CD4-positive, alpha-beta T cell treated with Interleukin-21 for 1 hour (primary cell): ENCODE results near the gene NGFR.
"Not testable (repeated sequence)": the region's sequence is repeated elsewhere in the genome, so short reads cannot be mapped to it uniquely, and the experiment has no call there.

ENCODE experiments used
- DNase-seq: peaks from one replicate; pipeline ENCODE4 v3.0.0-alpha.2; 2020

NGFR gene

DNA sequence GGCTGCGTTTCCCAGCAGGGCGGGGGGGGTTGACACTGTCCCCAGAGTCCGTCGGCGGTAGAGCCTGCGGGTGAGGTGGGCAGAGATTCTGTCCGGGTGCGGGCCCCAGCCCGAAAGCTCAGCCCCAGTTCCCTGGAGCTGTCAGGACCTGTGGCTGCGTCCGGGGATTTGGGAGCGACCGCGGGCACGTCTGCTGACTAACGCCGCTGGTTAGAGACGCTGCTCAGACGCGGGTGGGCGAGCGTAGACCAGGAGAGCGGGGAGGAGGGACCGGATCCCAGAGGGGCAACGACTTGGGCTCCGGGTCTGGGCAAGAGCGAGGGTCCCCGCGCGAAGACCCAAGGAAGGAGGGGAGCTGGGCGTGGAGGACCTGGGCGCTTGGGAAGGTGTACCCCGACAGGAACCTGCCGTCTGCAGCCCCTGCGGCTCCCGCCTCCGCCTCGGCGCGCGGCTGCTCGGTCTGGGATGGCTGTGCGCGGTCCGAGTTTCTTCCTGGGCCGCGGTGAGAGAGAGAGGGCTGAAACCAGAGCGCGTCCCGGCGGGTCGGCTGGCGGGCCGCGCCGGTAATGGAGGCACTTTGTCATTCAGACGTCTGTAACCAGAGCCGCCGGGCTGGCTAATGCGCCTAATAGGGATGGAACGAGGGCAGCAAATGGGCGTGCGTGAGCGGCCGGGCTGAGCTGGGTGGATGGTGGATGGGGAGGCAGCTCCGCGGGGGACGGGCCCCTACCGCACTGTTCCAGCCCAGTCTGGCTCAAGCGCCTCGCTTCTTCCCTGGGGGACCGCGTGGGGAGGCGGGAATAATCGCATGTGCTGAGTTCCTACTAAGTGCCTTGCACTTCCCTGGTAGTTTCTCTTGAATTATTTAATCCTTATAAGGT is 2.3 kb downstream of the NGFR start:
- no peak for DNase-seq

DNA sequence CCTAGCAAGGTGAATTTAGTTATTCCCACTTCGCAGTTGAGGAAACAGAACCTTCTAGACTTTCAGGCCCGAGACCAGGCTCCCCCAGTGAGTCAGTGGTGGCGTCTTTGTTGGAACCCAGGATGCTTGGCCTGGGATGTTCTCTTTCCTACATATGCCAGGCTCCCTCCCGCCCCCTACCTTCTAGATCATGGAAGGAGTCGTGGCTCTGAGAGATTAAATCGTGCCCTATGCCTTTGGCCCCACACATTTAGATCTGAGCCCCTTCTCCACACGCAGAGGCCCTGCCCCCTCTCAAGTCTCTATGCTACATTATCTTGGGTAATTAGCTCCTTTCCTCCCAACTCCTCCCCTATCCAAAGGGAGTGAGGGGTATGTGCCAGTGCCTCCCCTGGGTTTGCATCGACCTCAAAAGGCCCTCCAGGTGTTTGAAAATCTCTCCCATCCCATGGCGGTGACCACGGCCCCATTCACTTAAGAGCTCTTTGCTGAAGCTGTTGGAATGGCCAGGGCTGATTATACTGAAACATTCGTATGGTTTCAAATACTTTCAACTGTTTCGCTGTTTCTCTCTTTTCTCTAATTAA is 3.0 kb downstream of the NGFR start:
- no peak for DNase-seq

DNA sequence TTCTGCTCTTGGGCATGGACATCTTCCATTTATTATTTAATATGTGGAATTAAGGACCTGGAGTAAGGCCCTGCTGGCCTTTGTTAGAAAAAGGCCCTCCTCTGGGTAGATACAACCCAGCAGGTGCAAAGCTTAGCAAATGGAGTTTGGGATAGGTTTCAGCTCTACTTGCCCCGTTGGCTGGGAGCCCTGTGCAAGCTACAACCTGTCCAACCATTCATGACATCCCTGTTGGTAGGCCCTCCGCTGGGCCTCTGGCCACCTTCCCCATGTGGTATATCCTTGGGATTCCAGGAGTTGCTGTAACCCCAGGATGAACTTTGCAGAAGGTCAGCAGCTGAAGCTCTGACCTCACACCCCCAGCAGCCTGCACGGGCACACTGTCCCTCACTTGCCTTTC is 6.4 kb downstream of the NGFR start:
- DNase-seq = no peak

DNA sequence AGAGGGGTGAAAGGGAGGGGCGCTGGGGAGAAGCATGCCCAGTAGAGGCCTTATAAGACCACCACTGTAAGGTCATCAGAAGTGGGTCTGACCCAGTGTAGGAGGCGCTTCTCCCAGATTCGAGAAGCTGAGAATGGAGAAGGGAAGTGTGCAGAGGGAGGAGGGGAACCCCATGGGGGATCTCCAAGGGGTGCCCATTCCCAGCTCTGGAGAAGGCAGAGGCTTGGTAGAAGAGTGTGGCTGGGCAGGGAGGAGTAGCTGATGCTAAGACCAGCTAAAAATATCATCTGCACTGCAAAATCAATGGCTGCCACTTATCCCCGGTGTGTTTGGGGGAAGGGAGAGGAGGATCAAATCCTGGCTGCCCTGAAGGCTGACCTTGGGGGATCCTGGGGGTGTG is 7.2 kb downstream of the NGFR start:
- no peak for DNase-seq

DNA sequence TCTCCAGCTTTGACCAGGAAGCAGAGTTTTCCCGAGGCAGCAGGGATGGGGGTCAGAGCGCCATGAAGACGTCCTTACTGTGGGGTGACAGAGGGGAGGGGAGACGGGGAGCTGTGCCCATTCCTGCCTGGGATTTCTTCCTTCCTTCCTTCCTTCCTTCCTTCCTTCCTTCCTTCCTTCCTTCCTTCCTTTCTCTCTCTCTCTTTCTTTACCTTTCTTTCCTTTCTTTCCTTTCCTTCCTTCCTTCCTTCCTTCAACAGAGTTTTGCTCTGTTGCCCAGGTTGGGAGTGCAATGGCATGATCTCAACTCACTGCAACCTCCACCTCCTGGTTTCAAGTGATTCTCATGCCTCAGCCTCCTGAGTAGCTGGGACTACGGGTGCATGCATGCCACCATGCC is 7.6 kb downstream of the NGFR start:
- not testable (repeated sequence) for DNase-seq

DNA sequence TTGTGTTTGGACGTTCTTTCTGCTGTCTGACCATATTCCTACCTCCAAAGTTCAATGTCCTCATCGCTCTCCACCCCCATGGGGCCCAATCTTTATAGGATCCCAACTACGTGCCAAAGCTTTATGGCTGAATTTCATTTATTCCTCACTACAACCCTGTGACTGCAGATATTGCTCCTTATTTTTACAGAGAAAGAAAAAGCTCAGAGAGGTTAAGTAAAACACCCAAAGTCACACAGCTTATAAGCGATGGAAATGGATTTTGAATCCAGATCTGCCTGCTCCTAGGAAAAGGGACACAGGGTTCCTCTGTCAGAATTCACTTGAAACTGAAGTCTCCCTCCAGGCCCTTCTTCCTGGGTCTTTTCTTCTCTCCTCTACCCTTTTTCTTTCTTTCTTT is 9.3 kb downstream of the NGFR start:
- DNase-seq = no peak

DNA sequence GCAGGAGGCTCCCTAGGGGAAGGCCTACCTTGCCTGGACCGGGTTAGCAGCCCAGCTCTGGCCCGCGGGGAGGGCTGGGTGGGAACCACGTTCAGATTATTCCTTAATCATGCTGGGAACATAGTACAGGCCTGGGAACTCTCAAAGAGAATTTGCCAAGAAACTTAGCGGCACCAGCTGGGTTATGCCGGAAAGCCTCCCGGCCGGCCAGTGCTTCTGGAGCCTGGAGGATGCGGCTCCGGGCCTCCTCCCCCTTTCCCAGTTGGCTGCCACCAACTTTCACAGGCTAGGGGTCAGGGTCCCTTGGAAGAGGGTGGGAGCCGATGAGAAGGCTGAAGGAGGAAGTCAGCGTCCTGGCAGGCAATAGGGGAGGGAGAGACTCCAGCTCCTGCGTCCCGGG is 10.8 kb downstream of the NGFR start:
- no peak for DNase-seq

DNA sequence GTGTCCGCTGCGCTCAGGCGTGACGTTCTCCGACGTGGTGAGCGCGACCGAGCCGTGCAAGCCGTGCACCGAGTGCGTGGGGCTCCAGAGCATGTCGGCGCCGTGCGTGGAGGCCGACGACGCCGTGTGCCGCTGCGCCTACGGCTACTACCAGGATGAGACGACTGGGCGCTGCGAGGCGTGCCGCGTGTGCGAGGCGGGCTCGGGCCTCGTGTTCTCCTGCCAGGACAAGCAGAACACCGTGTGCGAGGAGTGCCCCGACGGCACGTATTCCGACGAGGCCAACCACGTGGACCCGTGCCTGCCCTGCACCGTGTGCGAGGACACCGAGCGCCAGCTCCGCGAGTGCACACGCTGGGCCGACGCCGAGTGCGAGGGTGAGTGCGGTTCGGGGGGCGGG is 11.2 kb downstream of the NGFR start:
- DNase-seq = no peak

DNA sequence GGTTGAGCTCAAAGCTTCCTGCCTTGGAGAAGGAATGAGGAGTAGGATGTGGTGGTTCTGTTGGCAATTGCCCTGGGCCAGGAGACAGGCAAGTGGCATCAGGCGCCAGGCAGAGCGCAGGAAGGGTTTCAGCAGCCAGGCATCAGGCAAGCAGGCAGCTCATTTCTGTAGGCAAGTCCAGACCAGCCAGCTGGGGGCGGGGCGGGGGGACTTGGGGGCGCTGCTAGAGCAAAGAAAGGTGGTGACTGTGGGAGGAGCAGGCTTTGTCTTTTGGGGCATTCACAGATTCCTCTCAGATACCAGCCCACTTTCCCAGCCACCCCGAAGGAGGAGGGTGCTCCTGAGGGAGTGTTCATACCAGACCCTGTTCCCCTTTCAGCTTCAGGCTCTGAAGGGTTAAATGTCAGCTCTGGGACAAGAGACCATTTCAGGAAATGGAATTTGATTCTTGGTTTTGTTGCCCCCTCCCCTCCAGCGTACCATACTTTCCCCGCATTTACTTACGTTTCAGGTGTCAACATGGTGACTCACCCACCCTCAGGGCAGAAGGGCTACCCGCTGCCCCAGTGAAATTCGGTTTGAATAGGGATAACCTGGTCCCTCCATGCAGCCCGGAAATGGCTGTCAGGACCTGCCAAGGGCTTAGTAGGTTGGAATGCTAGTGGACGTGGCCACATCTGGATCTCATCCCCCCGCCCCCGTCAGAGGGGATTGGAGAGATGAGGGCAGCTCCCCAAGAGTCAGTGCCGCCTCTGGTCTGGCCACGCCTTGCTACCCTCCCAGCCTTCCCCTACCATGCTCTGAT is 13.2 kb downstream of the NGFR start:
- DNase-seq = no peak

DNA sequence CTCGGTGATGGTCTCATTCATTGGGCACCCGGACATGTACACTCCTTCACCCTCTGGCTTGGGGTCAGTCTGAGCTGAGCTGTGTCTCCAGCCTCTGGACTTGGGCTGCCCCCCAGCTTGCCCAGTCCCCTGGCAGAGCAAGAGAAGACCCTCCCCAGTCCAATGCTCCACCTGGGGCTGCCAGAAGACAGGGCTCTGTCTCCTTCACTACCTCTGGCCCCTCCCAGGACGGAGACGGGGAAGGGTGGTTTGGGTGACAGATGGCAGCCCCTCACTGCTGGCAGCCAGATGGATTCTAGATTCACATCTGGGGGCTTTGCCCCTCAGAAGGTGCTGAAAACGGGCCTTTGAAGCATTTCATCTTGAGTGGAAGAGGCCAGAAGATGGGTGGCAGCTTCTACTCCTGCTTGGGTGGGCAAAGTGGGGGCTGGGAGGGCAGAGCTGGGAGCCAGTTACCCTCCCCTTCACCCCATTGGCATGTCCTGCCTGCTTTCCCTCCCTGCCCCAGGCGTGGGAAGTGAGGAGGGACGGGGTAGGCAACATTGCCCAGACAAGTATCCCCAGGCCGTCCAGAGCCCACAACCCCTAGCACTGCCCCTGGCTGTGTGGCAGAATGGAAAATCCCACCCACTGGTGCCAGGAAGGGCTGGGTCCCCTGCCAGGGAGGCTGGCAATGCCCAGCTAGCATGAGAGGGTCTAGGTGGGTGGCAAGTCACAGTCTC is 13.9 kb downstream of the NGFR start:
- no peak for DNase-seq

DNA sequence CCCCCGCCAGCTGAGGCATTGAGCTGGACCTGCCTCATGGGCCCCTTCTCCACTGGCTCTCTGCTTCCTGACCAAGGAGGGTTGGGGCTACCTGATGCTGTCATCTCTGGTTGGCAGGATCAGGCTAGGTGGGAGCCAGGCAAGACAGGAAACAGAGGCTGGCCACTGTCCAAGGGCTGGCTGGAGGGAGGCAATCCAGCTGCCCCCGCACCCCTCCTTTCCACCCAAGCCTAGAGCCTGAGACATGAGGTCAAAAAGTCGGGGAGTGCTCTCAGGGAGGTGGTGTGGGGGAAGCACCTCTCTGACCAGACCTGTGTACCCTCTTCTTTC is 14.5 kb downstream of the NGFR start:
- DNase-seq = no peak

DNA sequence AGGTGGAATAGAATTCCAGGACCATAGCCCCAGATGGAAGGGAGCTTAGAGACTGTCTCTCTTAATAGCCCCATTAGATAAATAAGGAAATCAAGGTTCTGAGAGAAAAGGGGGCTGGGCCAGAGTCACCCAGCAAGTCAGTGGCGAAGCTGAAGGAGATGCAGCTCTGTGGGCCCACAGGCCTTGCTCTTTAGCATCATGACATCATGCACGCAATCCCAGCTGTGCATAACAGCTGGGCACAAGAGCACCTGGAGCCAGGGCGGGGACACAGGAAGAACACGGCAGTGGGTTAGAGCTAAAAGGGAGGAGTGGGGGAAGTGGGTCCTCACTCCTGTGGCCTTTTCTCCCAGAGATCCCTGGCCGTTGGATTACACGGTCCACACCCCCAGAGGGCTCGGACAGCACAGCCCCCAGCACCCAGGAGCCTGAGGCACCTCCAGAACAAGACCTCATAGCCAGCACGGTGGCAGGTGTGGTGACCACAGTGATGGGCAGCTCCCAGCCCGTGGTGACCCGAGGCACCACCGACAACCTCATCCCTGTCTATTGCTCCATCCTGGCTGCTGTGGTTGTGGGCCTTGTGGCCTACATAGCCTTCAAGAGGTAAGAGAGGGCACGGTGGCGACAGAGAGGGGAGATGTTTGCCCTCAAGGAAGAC is 15.1 kb downstream of the NGFR start:
- no peak for DNase-seq

DNA sequence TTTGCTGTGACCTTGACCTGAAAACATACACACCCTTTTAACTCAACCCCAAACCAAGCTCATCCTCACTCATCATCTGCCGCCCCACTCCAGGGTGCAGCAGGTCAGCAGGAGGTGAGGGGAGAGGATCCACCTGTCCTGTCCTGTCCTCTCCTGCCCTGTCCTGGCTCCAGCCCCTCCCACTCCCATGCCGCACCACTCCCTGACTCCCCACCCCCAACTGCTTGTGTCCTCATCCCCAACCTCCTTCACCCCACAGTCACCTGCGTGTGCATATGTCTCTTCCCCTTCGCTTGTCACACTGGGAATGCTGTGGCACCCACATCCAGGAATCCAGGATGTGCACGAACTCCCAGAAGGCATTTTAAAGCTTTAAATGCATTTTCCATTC is 15.6 kb downstream of the NGFR start:
- DNase-seq = no peak

DNA sequence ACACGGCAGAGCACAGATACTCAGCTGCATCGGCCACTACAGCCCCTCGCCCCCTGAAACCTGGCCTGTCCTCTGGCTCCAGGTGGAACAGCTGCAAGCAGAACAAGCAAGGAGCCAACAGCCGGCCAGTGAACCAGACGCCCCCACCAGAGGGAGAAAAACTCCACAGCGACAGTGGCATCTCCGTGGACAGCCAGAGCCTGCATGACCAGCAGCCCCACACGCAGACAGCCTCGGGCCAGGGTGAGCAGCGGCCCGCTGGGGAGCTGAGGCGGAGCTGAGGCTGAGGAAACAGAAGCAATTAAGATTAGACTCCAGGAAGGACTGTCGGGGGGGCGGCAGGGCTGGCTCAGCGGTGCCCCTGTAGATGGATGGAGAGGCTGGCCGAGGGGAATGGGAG is 16.7 kb downstream of the NGFR start:
- no peak for DNase-seq

DNA sequence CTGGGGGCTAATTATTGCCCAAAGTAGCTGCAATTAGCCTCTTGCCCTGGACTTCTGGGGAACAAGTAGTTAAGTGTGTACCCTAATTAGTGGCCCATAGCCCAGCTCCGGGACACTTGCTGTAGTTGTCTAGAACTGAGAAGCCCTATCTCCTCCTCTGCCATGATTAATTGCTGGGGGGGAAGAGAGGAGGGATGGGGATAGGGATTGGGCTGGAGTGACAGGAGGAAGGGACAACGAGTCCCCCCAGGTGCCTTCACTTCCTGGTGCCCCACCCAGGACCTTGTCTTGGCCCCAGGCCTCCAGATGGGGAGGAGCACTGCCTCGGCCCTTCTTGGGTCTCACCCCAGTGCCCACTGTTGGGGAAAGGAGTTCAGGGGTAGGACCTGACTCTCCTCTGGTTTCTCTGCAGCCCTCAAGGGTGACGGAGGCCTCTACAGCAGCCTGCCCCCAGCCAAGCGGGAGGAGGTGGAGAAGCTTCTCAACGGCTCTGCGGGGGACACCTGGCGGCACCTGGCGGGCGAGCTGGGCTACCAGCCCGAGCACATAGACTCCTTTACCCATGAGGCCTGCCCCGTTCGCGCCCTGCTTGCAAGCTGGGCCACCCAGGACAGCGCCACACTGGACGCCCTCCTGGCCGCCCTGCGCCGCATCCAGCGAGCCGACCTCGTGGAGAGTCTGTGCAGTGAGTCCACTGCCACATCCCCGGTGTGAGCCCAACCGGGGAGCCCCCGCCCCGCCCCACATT is 17.4 kb downstream of the NGFR start:
- DNase-seq = no peak

DNA sequence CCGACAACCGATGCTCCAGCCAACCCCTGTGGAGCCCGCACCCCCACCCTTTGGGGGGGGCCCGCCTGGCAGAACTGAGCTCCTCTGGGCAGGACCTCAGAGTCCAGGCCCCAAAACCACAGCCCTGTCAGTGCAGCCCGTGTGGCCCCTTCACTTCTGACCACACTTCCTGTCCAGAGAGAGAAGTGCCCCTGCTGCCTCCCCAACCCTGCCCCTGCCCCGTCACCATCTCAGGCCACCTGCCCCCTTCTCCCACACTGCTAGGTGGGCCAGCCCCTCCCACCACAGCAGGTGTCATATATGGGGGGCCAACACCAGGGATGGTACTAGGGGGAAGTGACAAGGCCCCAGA is 17.9 kb downstream of the NGFR start:
- no peak for DNase-seq

DNA sequence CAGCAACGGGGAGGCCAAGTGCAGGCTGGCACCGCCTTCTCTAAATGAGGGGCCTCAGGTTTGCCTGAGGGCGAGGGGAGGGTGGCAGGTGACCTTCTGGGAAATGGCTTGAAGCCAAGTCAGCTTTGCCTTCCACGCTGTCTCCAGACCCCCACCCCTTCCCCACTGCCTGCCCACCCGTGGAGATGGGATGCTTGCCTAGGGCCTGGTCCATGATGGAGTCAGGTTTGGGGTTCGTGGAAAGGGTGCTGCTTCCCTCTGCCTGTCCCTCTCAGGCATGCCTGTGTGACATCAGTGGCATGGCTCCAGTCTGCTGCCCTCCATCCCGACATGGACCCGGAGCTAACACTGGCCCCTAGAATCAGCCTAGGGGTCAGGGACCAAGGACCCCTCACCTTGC is 18.5 kb downstream of the NGFR start:
- no peak for DNase-seq

DNA sequence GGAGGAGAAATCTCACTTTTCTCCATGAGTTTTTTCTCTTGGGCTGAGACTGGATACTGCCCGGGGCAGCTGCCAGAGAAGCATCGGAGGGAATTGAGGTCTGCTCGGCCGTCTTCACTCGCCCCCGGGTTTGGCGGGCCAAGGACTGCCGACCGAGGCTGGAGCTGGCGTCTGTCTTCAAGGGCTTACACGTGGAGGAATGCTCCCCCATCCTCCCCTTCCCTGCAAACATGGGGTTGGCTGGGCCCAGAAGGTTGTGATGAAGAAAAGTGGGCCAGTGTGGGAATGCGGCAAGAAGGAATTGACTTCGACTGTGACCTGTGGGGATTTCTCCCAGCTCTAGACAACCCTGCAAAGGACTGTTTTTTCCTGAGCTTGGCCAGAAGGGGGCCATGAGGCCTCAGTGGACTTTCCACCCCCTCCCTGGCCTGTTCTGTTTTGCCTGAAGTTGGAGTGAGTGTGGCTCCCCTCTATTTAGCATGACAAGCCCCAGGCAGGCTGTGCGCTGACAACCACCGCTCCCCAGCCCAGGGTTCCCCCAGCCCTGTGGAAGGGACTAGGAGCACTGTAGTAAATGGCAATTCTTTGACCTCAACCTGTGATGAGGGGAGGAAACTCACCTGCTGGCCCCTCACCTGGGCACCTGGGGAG is 19.1 kb downstream of the NGFR start:
- DNase-seq = no peak

DNA sequence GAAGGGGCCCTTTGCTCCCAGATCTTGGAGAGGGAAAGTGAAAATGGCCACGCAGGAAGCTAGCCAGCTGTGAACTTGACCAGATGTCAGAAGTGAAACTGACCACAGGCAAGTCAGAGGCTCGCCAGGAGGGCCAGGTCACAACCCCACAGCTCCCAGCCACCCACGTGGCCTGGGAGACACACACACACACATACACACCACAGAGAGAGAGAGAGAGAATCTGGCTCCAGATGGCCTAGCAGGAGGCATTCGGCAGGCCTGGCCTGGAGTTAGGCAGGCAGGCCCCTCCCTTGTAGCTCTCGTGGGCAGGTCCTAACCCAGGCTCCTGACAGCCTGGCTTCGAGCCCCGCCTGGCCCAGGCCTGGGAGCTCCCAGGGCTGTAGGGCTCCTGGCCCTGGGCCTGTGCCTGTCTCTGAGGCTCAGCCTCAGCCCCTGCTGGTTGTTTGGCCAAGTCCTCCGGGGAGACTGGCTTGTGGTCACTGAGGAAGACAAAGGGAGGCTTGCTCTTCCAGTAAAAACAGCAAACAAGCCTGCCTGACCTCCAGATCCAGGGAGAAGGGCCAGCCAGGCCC is 20.2 kb downstream of the NGFR start:
- DNase-seq = no peak

DNA sequence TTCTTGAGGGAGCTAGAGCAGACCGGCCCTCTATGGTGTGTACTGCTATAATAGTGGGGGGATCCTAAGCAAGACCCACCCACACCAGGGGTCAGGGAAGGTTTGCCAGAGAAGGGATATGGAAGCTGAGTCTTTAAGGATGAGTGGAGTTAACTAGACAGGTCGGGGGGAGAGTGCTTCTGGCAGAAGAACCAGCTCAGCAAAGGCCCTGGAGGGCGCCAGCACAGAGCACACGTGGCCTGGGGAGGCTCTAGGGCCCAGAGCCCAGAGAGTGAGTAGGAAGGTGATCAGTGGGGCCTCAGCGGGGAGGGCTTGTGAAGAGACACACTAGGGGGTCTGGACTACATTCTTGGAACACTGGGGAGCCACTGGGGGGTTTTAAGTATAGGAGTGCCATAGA is 21.1 kb downstream of the NGFR start:
- DNase-seq = no peak

DNA sequence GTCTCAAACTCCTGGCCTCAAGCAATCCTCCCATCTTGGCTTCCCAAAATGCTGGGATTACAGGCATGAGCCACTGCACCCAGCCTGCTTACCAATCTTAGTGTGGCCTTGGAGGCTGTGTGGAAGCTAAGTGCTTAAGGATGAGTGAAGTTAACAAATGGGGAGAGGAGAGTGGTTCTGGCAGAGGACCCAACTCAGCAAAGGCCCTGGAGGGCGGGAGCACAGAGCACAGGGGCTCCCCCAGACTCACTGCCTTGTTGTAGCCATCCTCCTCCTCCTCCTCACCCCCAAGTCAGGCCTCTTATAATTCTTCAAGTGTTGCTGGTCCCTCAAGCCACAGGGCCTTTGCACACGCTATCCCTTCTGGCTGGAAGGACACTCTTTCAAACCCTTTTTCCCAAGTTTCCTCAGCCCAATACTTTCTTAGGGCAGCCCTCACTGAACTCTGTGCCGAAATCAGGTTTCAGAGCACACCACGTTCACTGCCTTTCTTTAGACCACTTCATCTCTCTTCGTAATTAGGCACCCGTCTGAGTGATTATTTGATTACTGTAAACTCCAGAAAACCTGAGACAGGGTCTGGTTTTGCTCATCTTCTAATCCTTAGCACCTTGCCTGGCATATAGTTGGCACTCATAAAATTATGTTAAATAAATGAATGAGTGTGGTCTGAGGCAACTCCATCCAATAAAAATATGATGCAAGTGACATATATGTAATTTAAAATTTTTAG is 23.4 kb downstream of the NGFR start:
- DNase-seq = no peak
